ENCODE data around the gene AFF2.

DNA sequence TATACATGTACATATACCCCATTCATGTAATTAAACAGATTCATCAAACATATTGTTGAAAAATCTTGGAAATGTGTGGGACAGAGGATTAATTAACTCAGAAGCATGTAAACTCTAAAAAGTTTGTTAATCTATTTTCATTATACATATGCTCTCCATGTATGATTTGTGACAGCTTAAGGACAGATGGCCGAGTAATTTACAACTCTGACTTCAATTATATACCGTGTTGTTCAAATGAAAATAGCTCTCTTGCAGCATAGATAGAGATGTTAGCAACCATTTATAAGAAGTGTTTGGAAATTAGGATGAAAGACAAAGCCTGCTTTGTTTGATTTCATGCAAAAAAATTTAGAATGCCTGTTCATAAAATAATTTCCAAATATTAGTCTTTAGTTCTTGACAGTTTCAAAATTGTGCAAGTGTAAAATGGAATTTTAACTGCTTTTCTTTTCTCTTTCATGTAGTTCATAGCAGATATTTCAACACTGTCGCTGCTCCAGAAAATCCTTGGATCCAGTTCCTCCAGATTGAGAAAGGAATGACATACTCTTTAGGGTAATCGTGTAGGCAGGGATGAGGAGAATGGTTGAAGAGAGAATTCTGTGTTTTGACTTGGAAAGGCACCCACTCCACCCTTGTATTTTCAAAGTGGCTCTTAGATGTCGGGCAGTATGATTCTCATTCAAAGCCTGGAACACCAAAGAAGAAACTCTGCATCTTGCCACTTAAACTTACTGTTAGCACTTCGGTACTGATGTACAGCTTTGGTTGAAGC, 23.1 kb downstream of the AFF2 start:
- no peak for TF ChIP-seq POLR2A (IDR thresholded peaks at IDR 0.05)
- TF ChIP-seq, protein P1, sequence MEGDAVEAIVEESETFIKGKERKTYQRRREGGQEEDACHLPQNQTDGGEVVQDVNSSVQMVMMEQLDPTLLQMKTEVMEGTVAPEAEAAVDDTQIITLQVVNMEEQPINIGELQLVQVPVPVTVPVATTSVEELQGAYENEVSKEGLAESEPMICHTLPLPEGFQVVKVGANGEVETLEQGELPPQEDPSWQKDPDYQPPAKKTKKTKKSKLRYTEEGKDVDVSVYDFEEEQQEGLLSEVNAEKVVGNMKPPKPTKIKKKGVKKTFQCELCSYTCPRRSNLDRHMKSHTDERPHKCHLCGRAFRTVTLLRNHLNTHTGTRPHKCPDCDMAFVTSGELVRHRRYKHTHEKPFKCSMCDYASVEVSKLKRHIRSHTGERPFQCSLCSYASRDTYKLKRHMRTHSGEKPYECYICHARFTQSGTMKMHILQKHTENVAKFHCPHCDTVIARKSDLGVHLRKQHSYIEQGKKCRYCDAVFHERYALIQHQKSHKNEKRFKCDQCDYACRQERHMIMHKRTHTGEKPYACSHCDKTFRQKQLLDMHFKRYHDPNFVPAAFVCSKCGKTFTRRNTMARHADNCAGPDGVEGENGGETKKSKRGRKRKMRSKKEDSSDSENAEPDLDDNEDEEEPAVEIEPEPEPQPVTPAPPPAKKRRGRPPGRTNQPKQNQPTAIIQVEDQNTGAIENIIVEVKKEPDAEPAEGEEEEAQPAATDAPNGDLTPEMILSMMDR (IDR thresholded peaks at IDR 0.05 in 8 of 11, conservative IDR thresholded peaks at IDR 0.05 in 3 of 11) = no peak
